GM18505 (cell line): ENCODE measurements around the gene MCAT.

Experiments
- ATAC-seq: cut with Tn5 transposase; IDR thresholded peaks from one replicate; pipeline ENCODE4 v1.9.1; 2021; ENCODE audit not compliant: unreplicated experiment
- POLR2A ChIP-seq: IDR thresholded peaks from 4 replicates; pipeline ENCODE4 v1.6.1; 2011; ENCODE audit warnings: borderline replicate concordance; ENCODE audit not compliant: insufficient read depth, insufficient read length; ENCODE audit errors: extremely low read depth

MCAT gene, protein sequence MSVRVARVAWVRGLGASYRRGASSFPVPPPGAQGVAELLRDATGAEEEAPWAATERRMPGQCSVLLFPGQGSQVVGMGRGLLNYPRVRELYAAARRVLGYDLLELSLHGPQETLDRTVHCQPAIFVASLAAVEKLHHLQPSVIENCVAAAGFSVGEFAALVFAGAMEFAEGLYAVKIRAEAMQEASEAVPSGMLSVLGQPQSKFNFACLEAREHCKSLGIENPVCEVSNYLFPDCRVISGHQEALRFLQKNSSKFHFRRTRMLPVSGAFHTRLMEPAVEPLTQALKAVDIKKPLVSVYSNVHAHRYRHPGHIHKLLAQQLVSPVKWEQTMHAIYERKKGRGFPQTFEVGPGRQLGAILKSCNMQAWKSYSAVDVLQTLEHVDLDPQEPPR

DNA sequence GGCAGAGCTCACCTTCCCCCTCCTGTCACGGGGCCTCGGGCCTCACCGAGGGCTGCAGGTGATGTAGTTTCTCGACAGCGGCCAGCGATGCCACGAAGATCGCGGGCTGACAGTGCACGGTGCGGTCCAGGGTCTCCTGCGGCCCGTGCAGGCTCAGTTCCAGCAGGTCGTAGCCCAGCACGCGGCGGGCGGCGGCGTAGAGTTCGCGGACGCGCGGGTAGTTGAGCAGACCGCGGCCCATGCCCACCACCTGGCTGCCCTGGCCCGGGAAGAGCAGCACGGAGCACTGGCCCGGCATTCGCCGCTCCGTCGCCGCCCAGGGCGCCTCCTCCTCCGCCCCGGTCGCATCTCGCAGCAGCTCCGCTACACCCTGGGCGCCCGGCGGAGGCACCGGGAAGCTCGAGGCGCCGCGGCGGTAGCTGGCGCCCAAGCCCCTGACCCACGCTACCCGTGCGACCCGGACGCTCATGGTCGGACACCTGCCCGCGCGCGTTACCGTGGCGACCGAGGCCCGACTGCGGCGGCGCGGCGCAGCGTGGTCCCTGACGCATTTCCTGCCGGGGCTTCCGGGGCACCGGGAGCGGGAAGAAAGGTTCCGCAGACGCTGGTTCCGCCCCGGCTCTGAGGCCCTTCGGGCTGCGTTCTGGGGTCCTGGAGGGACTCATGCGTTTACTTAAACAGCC lies at the start of gene MCAT:
TSS of gene MCAT (minus strand) at position 519 of the 683 bp plus-strand sequence. CDS start at position 469, 50 bp downstream.
- TF ChIP-seq POLR2A = peak; percentile 81
- ATAC-seq = peak; percentile 68

DNA sequence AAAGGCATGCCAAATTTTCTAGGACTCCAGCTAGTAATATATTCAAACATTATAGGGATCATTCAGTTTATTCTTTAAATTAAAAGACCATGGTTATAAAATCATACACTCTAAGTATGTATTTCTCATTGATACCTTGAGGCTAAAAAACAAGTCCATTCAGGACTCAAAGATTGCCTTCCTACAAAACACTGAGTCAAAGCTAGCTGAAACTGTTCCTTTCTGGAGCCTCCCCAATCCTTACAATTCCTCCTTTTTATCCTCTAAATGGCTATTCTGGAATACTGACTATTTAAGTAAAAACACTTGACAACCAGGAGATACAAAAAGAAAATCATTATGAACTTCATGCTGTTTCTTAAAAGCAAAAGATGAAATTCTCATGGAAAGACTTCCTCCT lies 48.6 kb upstream of the MCAT start:
- ATAC-seq = no peak
- TF ChIP-seq POLR2A = no peak

GRCh38 chr22:43188829-43189545 lies 45.8 kb upstream of the MCAT start:
- TF ChIP-seq POLR2A = no peak
- ATAC-seq = no peak

GRCh38 chr22:43187171-43188099 lies 44.2 kb upstream of the MCAT start:
- peak; percentile 99 for TF ChIP-seq POLR2A
- peak; percentile 79 for ATAC-seq

- peak; percentile 54 for ATAC-seq
- TF ChIP-seq POLR2A = peak; percentile 75
Measured at GRCh38 chr22:43186272-43187170, 43.3 kb upstream of the MCAT start, which contains the start of gene TTLL12. Gene TTLL12 (minus strand): TSS chr22:43187134. CDS start chr22:43187069, 65 bp downstream.

GRCh38 chr22:43185860-43186261 lies 42.7 kb upstream of the MCAT start:
- no peak for ATAC-seq

GRCh38 chr22:43183496-43184277 lies 40.5 kb upstream of the MCAT start:
- ATAC-seq = no peak
- TF ChIP-seq POLR2A = no peak

More at GRCh38 chr22:43185860-43186261, 42.7 kb upstream of the MCAT start:
- no peak for TF ChIP-seq POLR2A

DNA sequence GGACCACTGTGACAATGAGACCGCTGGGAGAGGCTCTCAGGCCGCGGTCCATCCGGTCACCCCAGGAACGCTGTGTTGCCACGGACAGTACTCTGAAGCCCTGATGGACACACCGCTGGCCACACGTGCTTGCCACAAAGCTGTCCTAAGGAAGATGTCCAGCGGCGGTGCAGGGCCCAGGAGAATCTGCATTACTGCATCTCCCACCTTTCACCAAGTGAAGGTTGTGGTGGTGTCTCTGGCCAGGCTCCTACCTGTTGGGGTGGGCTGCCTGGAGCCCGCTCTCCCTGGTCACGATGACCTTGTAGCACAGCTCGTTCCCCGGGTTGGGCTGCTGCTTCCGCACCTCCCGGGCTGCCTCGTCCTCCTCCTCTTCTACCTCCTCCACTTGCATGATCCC lies 39.5 kb upstream of the MCAT start:
- TF ChIP-seq POLR2A = no peak
- ATAC-seq = no peak

GRCh38 chr22:43182118-43182517 lies 38.9 kb upstream of the MCAT start:
- TF ChIP-seq POLR2A = no peak
- ATAC-seq = no peak

DNA sequence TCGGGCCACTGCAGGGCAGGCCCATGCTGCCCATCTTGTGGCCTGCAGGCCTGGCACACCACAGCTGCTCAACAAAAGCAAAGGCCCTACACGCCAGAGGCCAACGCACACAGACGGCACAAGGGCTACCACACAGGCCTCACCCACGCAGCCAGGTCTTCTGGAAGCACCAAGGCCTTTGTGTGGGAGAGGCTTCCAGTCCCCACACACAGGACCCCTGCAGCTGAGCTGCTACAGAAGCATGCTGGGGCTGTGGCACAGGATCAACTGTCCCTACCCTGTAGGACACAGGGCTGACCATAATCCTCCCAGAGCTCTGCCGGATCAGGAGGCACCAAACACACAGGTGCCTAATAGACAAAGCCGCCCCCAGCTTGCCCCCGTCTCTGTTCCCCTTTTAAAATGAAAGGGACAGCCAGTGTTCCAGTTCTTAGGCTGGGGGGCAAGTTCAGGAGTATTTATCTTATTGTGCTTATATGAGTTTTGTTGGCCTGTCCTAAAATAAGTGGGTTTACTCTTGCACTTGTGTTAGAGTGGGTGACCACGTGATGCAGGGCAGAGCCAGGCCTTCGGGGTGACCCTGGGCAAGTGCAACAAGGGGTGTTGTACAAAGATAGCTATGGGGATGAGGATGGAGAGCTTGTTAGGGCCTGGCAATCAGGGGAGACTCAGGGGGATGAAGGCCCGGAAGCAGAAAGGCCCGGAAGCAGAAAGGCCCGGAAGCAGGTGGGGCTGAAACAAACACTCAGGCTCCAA lies 38.3 kb upstream of the MCAT start:
- no peak for TF ChIP-seq POLR2A
- ATAC-seq = no peak
